Measurements from ENCODE around the gene AMBRA1. TPM values are rescaled to one million over a fixed set of nuclear protein-coding genes. Genes with fewer than 3 reads are reported as not detected.

The AMBRA1 gene
- total RNA-seq, result 16.0 and 27.7 TPM in 2 replicates

GRCh38 chr11:46593550-46594373, at the start of gene AMBRA1:
AMBRA1 (minus strand) TSS chr11:46594023; CDS start chr11:46548380, 45,643 bp downstream.

GRCh38 chr11:46617134-46617971, 23.5 kb upstream of the AMBRA1 start, which contains the start of the genes ATG13 and HARBI1:
ATG13 (plus strand) TSS chr11:46617553; CDS start chr11:46644292, 26,739 bp downstream.
HARBI1 (minus strand) TSS chr11:46617227; CDS start chr11:46616237, 990 bp downstream.

GRCh38 chr11:46391578-46392420, 202.0 kb downstream of the AMBRA1 start, which contains the start of gene CHRM4:
CHRM4 (minus strand) TSS chr11:46391776; CDS start chr11:46386557, 5,219 bp downstream.

GRCh38 chr11:46381048-46381818, 212.6 kb downstream of the AMBRA1 start, which contains the start of gene MDK:
MDK (plus strand) TSS chr11:46381669; CDS start chr11:46382058, 389 bp downstream.

GRCh38 chr11:46346886-46347636, 246.8 kb downstream of the AMBRA1 start, which contains the start of gene DGKZ:
DGKZ (plus strand) TSS chr11:46347463; CDS start chr11:46347660, 197 bp downstream.

Other genes with a start within 250 kb of the AMBRA1 start
- 53.9 and 61.0 TPM in 2 replicates for gene DGKZ, start 246.6 kb downstream of the AMBRA1 start, total RNA-seq
- gene MDK, start 212.4 kb downstream of the AMBRA1 start, total RNA-seq, result 21.2 and 57.9 TPM in 2 replicates
- 0.16 and 0.25 TPM in 2 replicates for gene CHRM4, start 202.2 kb downstream of the AMBRA1 start, total RNA-seq
- gene HARBI1, start 23.2 kb upstream of the AMBRA1 start, total RNA-seq, result 3.4 and 4.3 TPM in 2 replicates
- 58.9 and 60.1 TPM in 2 replicates for gene ATG13, start 23.5 kb upstream of the AMBRA1 start, total RNA-seq
- gene ARHGAP1, start 106.6 kb upstream of the AMBRA1 start, total RNA-seq, result 17.8 and 28.9 TPM in 2 replicates
- gene ZNF408, start 107.0 kb upstream of the AMBRA1 start, total RNA-seq, result 3.7 and 5.0 TPM in 2 replicates
- not detected in 2 replicates for gene F2, start 125.2 kb upstream of the AMBRA1 start, total RNA-seq